Retinal pigment epithelial cell (primary cell): ENCODE measurements around the gene ERICH3.

Experiments
- DNase-seq: peaks from one replicate; pipeline ENCODE4 v3.0.0-alpha.2; 2010; ENCODE audit warnings: low read depth
- H3K4me3 ChIP-seq: 2 replicates; pipeline ENCODE4 v1.5.1; 2011; ENCODE audit warnings: mild to moderate bottlenecking, low read length, control low read depth, moderate library complexity
- CTCF ChIP-seq: conservative IDR thresholded peaks from 2 replicates; pipeline ENCODE4 v1.5.1; 2011; ENCODE audit warnings: low read depth, low read length, control low read depth, inconsistent platforms

Gene ERICH3

GRCh38 chr1:74712881-74713280, 39.3 kb upstream of the ERICH3 start:
- no peak overlapping the region for H3K4me3 ChIP-seq
- DNase-seq, result peak; percentile 87
- TF ChIP-seq CTCF, result no peak

DNA sequence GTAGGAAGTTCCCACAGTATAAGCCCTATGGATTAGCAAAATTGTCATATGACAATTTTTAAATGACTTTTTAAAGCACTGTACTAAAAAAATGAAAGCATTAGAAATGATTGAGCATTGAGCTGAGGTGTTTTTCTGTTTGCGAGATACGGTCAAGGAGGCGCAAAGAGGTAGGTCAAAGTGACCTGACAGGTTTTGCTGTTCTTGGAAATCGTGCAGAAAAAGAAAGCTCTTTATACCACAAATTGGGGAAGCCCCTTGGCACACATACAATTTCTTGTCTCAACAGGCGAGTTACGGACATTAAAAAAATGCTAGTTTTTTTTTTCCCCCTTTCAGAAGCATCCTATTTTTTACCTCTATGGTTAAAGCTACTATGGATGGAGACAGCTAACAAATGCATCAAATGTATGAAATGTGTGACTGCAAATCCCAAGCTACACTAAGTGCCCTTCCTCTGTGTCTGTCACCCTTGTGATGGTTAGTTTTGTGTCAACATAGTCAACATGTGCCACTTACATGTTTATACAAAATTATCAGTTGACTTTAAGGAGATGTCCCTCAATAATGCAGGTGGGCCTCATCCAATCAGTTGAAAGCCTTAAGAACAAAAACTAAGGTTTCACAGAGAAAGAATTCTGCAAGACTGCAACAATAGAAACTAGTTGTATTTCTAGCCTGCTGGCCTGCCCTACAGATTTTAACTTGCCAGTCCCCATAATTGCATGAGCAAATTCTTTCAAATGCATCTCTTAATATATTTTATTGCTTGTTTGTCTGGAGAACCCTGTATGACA, 30.0 kb upstream of the ERICH3 start:
- no peak for DNase-seq
- TF ChIP-seq CTCF, result no peak
- H3K4me3 ChIP-seq, result no peak overlapping the region

GRCh38 chr1:74699331-74699730, 25.7 kb upstream of the ERICH3 start:
- TF ChIP-seq CTCF, result no peak
- DNase-seq, result no peak
- H3K4me3 ChIP-seq, result no peak overlapping the region

DNA sequence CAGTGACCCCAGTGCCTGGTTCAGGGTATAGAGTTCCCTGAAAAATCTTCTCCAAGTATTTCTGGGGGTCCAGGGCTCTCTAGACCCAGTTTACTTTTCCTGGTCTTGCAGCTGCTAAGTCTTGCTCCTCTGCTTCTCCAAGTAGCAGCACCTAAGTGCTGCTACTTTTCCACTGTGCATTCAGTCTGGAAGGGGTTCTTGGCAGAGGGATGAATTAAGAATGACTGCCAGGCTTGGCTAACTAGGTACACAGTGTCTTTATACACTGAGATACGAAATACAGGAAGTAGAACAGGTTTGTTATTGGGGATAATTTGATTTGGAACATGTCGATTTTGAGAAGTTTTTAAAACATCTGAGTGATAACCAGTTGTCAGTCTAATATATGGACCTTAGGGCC, 24.2 kb upstream of the ERICH3 start:
- no peak for DNase-seq
- H3K4me3 ChIP-seq, result no peak overlapping the region
- TF ChIP-seq CTCF, result no peak

DNA sequence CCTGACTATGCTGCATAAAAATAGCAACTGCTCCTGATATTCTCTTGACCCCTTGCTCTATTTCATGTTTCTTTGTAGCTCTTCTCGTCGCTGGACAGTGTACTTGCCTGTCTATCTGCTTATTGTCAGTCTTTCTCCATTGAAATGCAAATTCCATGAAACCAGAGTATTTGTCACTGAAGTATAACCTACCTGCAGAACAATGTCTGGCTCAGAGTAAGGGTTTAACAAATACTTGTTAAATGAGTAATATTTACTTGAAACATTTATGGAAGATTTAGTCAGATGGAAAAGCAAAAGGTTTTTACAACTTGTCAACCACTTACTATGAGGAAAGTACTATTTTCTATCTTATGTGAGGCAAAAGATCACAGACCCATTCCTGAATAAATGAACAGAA, 19.9 kb upstream of the ERICH3 start:
- DNase-seq, result no peak
- H3K4me3 ChIP-seq, result no peak overlapping the region
- TF ChIP-seq CTCF, result no peak

GRCh38 chr1:74690909-74691308, 17.3 kb upstream of the ERICH3 start:
- H3K4me3 ChIP-seq, result no peak overlapping the region
- no peak for TF ChIP-seq CTCF
- DNase-seq, result no peak

DNA sequence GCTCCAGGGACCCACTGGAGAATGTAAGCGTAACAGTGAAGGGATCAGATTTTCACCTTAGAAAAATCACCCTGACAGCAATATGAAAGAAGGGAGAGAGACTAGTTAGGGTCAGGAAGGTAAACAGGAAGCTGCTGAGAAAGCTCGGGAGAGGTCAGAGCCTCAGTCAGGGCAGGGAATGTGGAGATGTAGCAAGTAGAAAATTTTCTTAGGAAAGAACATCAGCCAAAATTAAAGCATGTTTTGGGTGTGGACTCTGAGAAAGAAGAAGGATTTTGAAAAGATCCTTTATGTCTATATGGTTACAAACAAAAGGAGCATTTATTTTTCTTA, 16.7 kb upstream of the ERICH3 start:
- DNase-seq, result no peak
- no peak for TF ChIP-seq CTCF
- H3K4me3 ChIP-seq, result no peak overlapping the region
